GM23338 (cell line): Measurements from ENCODE around the gene BCL11B. TPM values are rescaled to one million over a fixed set of nuclear protein-coding genes. Genes with fewer than 3 reads are reported as not detected.

Experiments used
- ATAC-seq: fragments of 200-7000 bp; cut with Tn5 transposase; 3 replicates; pipeline ENCODE4 v1.9.1; 2020
- DNase-seq: peaks from one replicate; pipeline ENCODE4 v3.0.0-alpha.2; 2015; ENCODE audit warnings: low spot score
- H2AFZ ChIP-seq: fragments of 200-600 bp; sonication (generic); 2 replicates; pipeline ENCODE4 v1.8.0; 2016; ENCODE audit warnings: antibody characterized with exemption, mild to moderate bottlenecking, moderate library complexity
- H3F3A ChIP-seq: fragments of 200-600 bp; sonication (generic); replicated peaks from 2 replicates; pipeline ENCODE4 v1.8.0; 2017; ENCODE audit warnings: antibody characterized with exemption, mixed run types, low read depth
- H3K27ac ChIP-seq: fragments of 200-600 bp; sonication (generic); 2 replicates; pipeline ENCODE4 v1.6.1; 2016; ENCODE audit warnings: low read depth
- H3K27me3 ChIP-seq: fragments of 200-600 bp; sonication (generic); 2 replicates; pipeline ENCODE4 v1.8.0; 2016; ENCODE audit warnings: mild to moderate bottlenecking, mixed run types, moderate library complexity; ENCODE audit not compliant: insufficient read depth
- H3K36me3 ChIP-seq: fragments of 200-600 bp; sonication (generic); 2 replicates; pipeline ENCODE4 v1.8.0; 2016; ENCODE audit warnings: mild to moderate bottlenecking; ENCODE audit not compliant: insufficient read depth
- H3K4me1 ChIP-seq: fragments of 200-600 bp; sonication (generic); 2 replicates; pipeline ENCODE4 v1.8.0; 2016; ENCODE audit warnings: mild to moderate bottlenecking, moderate library complexity; ENCODE audit not compliant: insufficient read depth
- H3K4me2 ChIP-seq: fragments of 200-600 bp; sonication (generic); 2 replicates; pipeline ENCODE4 v1.7.1; 2017; ENCODE audit warnings: mixed run types
- H3K4me3 ChIP-seq: fragments of 200-600 bp; sonication (generic); 2 replicates; pipeline ENCODE4 v1.6.1; 2016; ENCODE audit warnings: mixed run types
- H3K79me2 ChIP-seq: fragments of 200-600 bp; sonication (generic); replicated peaks from 2 replicates; pipeline ENCODE4 v1.8.0; 2017; ENCODE audit warnings: mild to moderate bottlenecking; ENCODE audit not compliant: insufficient read depth
- H3K9me2 ChIP-seq: fragments of 200-600 bp; sonication (generic); 2 replicates; pipeline ENCODE4 v1.8.0; 2017; ENCODE audit not compliant: insufficient read depth
- H4K20me1 ChIP-seq: fragments of 200-600 bp; sonication (generic); replicated peaks from 2 replicates; pipeline ENCODE4 v1.8.0; 2017; ENCODE audit warnings: mild to moderate bottlenecking; ENCODE audit not compliant: insufficient read depth
- H3K27ac Mint-ChIP-seq: 2 replicates; pipeline ENCODE4 v1.8.0; 2020; ENCODE audit warnings: inconsistent platforms, mild to moderate bottlenecking, moderate library complexity, mixed read lengths
- H3K27me3 Mint-ChIP-seq: 3 replicates; pipeline ENCODE4 v1.8.0; 2022; ENCODE audit warnings: low read depth, mild to moderate bottlenecking, moderate library complexity, mixed read lengths, inconsistent platforms; ENCODE audit not compliant: insufficient read depth, poor library complexity
- H3K36me3 Mint-ChIP-seq: 3 replicates; pipeline ENCODE4 v1.8.0; 2021; ENCODE audit warnings: low read depth, mild to moderate bottlenecking, inconsistent platforms, moderate library complexity, mixed read lengths
- H3K4me1 Mint-ChIP-seq: 3 replicates; pipeline ENCODE4 v1.8.0; 2020; ENCODE audit warnings: mild to moderate bottlenecking, inconsistent platforms, mixed read lengths
- H3K4me3 Mint-ChIP-seq: 3 replicates; pipeline ENCODE4 v1.8.0; 2021; ENCODE audit warnings: moderate library complexity, mild to moderate bottlenecking, inconsistent platforms, mixed read lengths
- H3K9me3 Mint-ChIP-seq: 3 replicates; pipeline ENCODE4 v1.8.0; 2020; ENCODE audit warnings: moderate library complexity, mild to moderate bottlenecking, inconsistent platforms, mixed read lengths
- CREB1 ChIP-seq: fragments of 250-450 bp; sonication (Bioruptor Pico); IDR thresholded peaks from 2 replicates; pipeline ENCODE4 v1.5.0; 2020; ENCODE audit warnings: low read depth, mild to moderate bottlenecking, moderate library complexity
- CTCF ChIP-seq, 2 experiments: fragments of 200-600 bp in 1 of 2; sonication (generic) in 1 of 2; conservative IDR thresholded peaks; 2 replicates each; pipeline versions ENCODE4 v1.5.1 to v1.6.1; 2016 to 2017; ENCODE audit warnings: antibody characterized with exemption in 2 of 2, low read depth in 2 of 2, mild to moderate bottlenecking in 2 of 2, moderate library complexity in 1 of 2
- ETS1 ChIP-seq: IDR thresholded peaks from 2 replicates; pipeline ENCODE4 v1.6.1; 2016; ENCODE audit warnings: antibody characterized with exemption
- EZH2 ChIP-seq: fragments of 200-600 bp; sonication (generic); IDR thresholded peaks from one replicate; pipeline ENCODE4 v1.8.0; 2017; ENCODE audit warnings: antibody characterized with exemption, mild to moderate bottlenecking, low read depth; ENCODE audit not compliant: unreplicated experiment
- EZH2phosphoT487 ChIP-seq: fragments of 200-600 bp; sonication (generic); IDR thresholded peaks from one replicate; pipeline ENCODE4 v1.8.1; 2018; ENCODE audit warnings: antibody characterized with exemption; ENCODE audit not compliant: unreplicated experiment
- JUNB ChIP-seq: IDR thresholded peaks from one replicate; pipeline ENCODE4 v1.6.1; 2016; ENCODE audit warnings: antibody characterized with exemption; ENCODE audit not compliant: unreplicated experiment
- NANOG ChIP-seq: IDR thresholded peaks from 2 replicates; pipeline ENCODE4 v1.6.1; 2016; ENCODE audit warnings: antibody characterized with exemption, borderline replicate concordance
- POLR2AphosphoS5 ChIP-seq: IDR thresholded peaks from 2 replicates; pipeline ENCODE4 v1.6.1; 2016; ENCODE audit warnings: antibody characterized with exemption, low read depth
- ZNF114 ChIP-seq: fragments of 250-450 bp; sonication (Bioruptor Pico); IDR thresholded peaks from 2 replicates; pipeline ENCODE4 v1.5.0; 2020; ENCODE audit warnings: mild to moderate bottlenecking, moderate library complexity
- ZNF331 ChIP-seq: fragments of 250-450 bp; sonication (Bioruptor Pico); IDR thresholded peaks from 2 replicates; pipeline ENCODE4 v1.5.0; 2020; ENCODE audit warnings: low read depth, mild to moderate bottlenecking, moderate library complexity
- polyA plus RNA-seq: library from polyadenylated mRNA; unstranded; fragments of >200 nt; fragmentation: Nextera tagmentation; extraction: Ambion mirVana; gene quantifications from 2 replicates; pipeline ENCODE4 v1.2.1, GENCODE V29; 2016
- total RNA-seq: library from RNA; depleted of rRNA; stranded (reverse); fragments of >200 nt; shearing (Covaris generic); gene quantifications from 2 replicates; pipeline ENCODE4 v1.2.3, GENCODE V29; 2014
- TF ChIP-seq, protein P1 (sequence below): IDR thresholded peaks from one replicate; pipeline ENCODE4 v1.6.1; 2018; ENCODE audit warnings: antibody characterized with exemption; ENCODE audit not compliant: unreplicated experiment

The BCL11B gene
- total and polyA plus RNA-seq, 2 experiments from 2014 or later, result 2.4 to 6.7 TPM

- DNase-seq (no peak), ATAC-seq (no peak)
- no peaks in the 10 kb centered on the region for H3K79me2 ChIP-seq
- H3K4me1 ChIP-seq, result 0 out of 2 replicates have a peak, but pooled peaks cover 11% of the 10 kb centered on the region
- peaks cover 20% of the 10 kb centered on the region for H3K27me3 Mint-ChIP-seq
- H3K4me3 Mint-ChIP-seq, result no peak overlapping the region
- H3K27ac ChIP-seq, result no peak overlapping the region
- H3K4me3 ChIP-seq, result no peak overlapping the region
- no peaks in the 10 kb centered on the region for H3K36me3 Mint-ChIP-seq
- no peaks in the 10 kb centered on the region for H4K20me1 ChIP-seq
- no peaks in the 10 kb centered on the region for H3K27me3 ChIP-seq
- TF ChIP-seq EZH2 (no peak), ZNF331 (no peak), POLR2AphosphoS5 (no peak), CTCF (conservative IDR thresholded peaks at IDR 0.05; ENCODE audit: low read depth in 2 of 2) (no peak), ZNF114 (CRISPR knock-in tag) (no peak), CREB1 (CRISPR knock-in tag) (no peak)
- TF ChIP-seq, protein P1, sequence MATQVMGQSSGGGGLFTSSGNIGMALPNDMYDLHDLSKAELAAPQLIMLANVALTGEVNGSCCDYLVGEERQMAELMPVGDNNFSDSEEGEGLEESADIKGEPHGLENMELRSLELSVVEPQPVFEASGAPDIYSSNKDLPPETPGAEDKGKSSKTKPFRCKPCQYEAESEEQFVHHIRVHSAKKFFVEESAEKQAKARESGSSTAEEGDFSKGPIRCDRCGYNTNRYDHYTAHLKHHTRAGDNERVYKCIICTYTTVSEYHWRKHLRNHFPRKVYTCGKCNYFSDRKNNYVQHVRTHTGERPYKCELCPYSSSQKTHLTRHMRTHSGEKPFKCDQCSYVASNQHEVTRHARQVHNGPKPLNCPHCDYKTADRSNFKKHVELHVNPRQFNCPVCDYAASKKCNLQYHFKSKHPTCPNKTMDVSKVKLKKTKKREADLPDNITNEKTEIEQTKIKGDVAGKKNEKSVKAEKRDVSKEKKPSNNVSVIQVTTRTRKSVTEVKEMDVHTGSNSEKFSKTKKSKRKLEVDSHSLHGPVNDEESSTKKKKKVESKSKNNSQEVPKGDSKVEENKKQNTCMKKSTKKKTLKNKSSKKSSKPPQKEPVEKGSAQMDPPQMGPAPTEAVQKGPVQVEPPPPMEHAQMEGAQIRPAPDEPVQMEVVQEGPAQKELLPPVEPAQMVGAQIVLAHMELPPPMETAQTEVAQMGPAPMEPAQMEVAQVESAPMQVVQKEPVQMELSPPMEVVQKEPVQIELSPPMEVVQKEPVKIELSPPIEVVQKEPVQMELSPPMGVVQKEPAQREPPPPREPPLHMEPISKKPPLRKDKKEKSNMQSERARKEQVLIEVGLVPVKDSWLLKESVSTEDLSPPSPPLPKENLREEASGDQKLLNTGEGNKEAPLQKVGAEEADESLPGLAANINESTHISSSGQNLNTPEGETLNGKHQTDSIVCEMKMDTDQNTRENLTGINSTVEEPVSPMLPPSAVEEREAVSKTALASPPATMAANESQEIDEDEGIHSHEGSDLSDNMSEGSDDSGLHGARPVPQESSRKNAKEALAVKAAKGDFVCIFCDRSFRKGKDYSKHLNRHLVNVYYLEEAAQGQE, result no peak
- H3K36me3 ChIP-seq, result no peaks in the 10 kb centered on the region
- no peak overlapping the region for H2AFZ ChIP-seq
- H3K27ac Mint-ChIP-seq, result no peak overlapping the region
- no peak overlapping the region for H3K4me2 ChIP-seq
- peaks cover 22% of the 10 kb centered on the region for H3K4me1 Mint-ChIP-seq
- no peaks in the 10 kb centered on the region for H3F3A ChIP-seq
- peaks cover 3% of the 10 kb centered on the region; the same call in 1 of the 3 replicates for H3K9me3 Mint-ChIP-seq
- H3K9me2 ChIP-seq, result no peaks in the 10 kb centered on the region
Observed at GRCh38 chr14:99136047-99136400, 136.0 kb downstream of the BCL11B start.

DNA sequence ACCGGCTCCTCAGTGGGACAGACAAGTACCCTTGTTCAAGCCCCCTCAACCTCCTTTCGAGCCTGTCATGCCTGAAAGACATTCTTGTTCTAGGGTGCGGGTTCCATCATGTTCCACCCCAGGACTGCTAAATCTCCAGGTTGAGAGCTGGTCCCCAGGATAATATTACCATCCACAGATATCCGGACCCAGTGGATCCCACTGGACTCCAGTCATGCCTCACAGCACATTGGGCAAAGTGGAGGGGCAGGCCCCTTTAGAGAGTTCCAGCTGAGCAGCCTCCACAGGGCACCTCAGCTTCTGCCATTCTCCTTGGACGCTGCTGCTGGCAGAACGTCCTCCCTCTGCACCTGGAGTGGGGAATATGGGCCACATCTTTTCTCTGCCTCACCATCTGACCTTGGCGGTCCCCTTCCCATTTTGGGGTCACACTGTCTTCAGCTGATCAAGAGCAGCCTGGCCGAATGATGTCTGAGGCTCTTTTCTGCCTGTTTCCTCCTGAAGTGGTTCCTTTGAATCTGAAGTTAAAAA is 137.4 kb downstream of the BCL11B start:
- no peak for DNase-seq
- TF ChIP-seq JUNB (no peak), CTCF (conservative IDR thresholded peaks at IDR 0.05; ENCODE audit: low read depth in 2 of 2) (no peak), EZH2 (no peak), ETS1 (no peak), ZNF331 (no peak), NANOG (no peak), ZNF114 (CRISPR knock-in tag) (no peak), EZH2phosphoT487 (no peak), POLR2AphosphoS5 (no peak), CREB1 (CRISPR knock-in tag) (no peak)

More for the DNA sequence above, 137.4 kb downstream of the BCL11B start:
- Histone ChIP-seq H3K4me3 (no peak overlapping the region), H3K27ac (no peak overlapping the region), H4K20me1 (no peaks in the 10 kb centered on the region), H3K4me1 (0 out of 2 replicates have a peak, but pooled peaks cover 11% of the 10 kb centered on the region), H3K27me3 (no peaks in the 10 kb centered on the region), H3K4me2 (no peak overlapping the region), H3F3A (no peaks in the 10 kb centered on the region), H2AFZ (no peak overlapping the region), H3K36me3 (no peaks in the 10 kb centered on the region), H3K9me2 (no peaks in the 10 kb centered on the region), H3K79me2 (no peaks in the 10 kb centered on the region)
- Mint-ChIP-seq H3K4me1 (peaks cover 25% of the 10 kb centered on the region), H3K27me3 (peaks cover 16% of the 10 kb centered on the region), H3K9me3 (no peaks in the 10 kb centered on the region), H3K27ac (no peak overlapping the region), H3K36me3 (no peaks in the 10 kb centered on the region), H3K4me3 (no peak overlapping the region)
- no peak for ATAC-seq
